ENCODE results near the gene UGT1A7.
A peak's percentile ranks its signal among the peaks of the same experiment; 100 is the strongest.
"Not testable (repeated sequence)": the region's sequence is repeated elsewhere in the genome, so short reads cannot be mapped to it uniquely, and the experiment has no call there.

UGT1A7 gene

GRCh38 chr2:233684640-233685039, 2.9 kb downstream of the UGT1A7 start:
- DNase-seq: no peak

DNA sequence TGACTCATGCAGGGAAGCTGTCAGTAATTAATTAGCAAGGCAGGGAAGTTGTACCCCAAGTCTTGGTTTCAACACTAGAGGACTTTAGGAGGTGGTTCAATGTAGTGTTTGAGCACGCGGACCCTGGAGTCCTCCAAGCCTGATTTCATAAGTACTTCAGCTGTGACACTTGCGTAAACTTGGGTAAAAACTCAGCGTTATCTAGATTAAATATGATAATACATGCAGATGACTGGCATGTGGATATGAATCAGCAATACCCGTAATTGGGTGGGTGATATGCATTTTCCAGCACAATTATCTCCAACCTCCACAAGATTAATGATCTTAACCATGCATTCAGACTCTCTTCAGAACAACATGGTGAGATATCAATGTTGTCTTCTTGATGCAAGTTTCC, 5.2 kb downstream of the UGT1A7 start:
- no peak for DNase-seq

DNA sequence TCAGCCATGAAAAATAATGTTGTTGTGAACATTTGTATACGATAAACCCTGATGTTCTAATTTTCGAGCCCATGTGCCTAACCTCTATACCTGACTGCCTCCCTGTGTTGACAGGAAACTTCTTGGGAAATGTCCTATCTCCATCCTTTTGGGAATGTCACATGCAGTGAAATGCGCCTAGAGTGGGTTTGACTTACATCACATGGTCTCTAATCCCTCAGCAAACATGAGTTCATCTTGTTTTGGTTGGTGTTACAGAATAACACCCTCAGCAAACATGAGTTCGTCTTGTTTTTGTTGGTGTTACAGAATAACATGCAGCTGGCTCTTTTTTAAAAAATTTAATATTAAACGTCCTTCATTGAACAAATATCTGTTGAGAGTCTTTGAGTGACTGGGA, 6.6 kb downstream of the UGT1A7 start:
- DNase-seq: no peak

DNA sequence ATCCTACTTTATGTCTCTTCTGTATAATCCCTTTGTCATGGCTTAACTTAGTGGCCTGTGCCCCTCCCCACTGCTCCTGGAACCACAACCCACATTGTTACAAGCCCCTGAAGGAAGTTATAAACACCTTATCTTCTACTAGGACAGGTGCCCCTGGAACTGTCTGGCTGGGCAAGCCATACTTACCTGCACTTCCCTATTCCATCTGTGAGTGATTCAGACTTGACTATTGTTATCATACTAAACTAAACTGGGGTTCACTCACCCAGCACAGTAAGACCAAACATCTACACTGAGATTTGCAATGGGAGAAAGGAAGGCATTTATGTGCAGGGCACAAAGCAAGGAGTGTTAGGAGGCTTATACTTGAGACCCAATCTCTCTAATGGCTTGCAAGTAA, 7.3 kb downstream of the UGT1A7 start:
- no peak for DNase-seq

DNA sequence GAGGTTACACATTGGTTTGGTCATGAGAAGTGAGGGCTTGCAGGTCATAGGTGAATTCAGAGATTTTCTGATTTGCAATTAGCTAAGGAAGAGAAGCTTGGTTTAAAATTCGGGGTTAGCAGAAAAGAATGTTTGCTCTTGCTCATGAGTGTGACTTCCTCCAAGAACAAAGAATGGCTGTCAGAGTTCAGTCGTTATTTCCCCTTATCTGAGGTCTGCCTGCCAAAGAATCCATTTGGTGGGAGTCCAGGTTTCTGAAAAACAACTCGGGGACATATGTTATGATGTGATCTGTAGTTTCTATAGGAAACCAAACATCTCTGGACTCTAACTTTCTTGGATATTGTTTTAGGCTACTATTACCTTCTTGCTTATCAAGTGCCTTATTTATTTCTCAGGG, 7.8 kb downstream of the UGT1A7 start:
- no peak for DNase-seq

GRCh38 chr2:233690444-233690843, 8.7 kb downstream of the UGT1A7 start:
- DNase-seq: no peak

GRCh38 chr2:233691443-233692433, 10.0 kb downstream of the UGT1A7 start:
- DNase-seq: no peak

DNA sequence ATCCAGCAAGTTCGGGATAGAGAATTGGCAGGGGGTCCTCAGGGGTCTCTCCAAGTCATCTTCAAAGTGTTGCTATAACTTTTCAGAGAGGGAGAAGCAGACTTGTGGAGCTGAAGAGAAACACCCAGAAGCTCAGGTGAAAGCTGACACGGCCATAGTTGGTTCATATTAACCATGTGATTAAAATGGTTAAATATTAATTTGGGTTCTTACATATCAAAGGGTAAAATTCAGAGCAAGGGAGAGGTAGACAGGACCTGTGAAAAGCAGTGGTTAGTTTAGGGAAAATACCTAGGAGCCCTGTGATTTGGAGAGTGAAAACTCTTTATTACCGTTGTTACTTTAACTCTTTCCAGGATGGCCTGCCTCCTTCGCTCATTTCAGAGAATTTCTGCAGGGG, 10.9 kb downstream of the UGT1A7 start, which contains the start of gene UGT1A6:
TSS of gene UGT1A6 (plus strand) at position 243 of the 400 bp plus-strand sequence. CDS start at position 358, 115 bp downstream.
- no peak for DNase-seq

DNA sequence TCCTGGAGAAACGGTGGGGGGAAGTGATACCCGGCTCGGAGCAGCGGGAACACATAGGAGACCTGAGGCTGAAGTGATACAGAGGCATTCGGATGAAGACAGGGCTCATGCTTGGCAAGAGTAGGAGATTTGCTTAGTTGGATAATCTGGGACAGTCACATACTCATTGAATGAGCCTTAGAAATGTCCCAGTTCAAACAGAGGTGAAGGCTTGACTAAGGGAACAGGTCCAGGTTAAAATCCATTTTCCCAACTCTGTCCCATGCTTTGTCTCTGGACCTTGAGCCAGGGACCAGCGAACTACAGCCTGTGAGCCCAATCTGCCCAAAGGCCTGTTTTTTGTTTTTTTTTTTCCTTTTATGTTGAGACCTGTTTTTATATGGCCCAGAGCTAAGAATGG, 12.3 kb downstream of the UGT1A7 start:
- no peak for DNase-seq

DNA sequence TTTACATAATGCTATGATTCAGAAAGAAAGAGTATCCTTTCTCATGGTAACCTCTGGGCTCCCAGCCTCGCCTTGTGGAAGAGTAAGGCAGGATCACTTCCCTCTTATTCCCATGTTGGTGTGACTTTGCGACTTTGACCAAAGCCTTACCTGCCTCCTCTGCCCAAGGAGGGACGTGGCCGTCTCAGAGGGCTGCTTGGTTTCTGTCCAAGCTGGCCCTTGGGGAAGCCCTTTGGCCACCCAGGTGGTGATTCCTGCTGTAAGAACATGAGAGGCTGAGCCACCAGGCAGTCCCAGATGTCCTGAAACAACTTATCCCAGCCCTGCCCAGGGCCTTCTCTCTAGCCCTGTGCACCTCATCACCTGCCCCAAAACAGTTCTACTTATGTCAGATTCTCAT, 17.0 kb downstream of the UGT1A7 start:
- DNase-seq: no peak

- DNase-seq: no peak
Observed at GRCh38 chr2:233699424-233700027, 17.8 kb downstream of the UGT1A7 start.

DNA sequence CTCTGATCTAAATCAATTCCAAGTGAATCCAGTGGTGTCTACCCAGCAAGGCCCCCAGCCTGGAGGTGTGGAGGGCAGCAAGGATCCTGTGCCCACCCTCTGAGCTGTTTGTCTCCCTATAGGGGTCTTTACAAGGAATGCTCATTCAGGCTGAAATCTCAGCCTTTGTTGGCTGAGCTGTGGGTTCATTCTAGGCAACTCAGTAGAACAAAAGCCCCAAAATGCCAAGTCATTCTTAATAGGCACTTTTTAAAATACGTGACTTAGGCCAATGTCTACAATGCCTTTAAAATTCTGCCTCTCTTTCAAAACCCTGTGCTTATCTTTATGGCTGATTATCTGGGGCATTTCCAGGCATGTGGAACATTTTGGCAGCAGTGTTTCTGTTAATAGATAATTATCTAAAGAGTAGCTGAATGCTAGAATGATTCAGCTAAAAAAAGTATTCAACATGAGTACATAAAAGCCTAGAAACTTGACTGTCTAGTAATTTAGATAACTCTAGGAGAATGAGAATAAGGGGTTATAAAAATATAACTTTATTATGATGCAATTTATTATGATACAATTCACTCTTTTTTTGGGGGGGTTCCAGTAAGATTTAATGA, 18.4 kb downstream of the UGT1A7 start:
- no peak for DNase-seq

DNA sequence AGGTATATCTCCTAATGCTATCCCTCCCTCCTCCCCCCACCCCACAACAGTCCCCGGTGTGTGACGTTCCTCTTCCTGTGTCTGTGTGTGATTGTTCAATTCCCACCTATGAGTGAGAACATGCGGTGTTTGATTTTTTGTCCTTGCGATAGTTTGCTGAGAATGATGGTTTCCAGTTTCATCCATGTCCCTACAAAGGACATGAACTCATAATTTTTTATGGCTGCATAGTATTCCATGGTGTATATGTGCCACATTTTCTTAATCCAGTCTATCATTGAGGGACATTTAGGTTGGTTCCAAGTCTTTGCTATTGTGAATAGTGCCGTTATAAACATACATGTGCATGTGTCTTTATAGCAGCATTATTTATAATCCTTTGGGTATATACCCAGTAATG, 19.1 kb downstream of the UGT1A7 start:
- not testable (repeated sequence) for DNase-seq

- no peak for DNase-seq
Observed at GRCh38 chr2:233702238-233702637, 20.5 kb downstream of the UGT1A7 start.

- no peak for DNase-seq
Observed at GRCh38 chr2:233705911-233706506, 24.3 kb downstream of the UGT1A7 start.

DNA sequence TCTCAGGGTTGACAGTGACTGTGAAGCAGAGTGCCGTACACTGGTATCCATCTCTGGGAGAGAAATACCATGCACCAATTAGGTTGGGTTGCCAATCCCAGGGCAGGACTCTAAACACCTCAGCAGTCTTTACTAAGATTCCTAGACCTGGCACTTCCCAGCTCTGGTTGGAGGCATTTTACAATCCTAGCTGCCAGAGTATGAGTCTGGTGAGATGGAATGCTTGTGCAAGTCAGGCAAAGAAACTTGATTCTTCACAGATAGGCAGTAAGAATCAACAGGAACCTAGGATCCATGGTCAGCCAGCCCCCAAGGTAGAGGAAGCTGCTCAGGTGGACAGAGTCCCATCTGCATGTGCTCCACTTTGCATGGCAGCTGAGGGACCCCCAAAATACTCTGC, 25.0 kb downstream of the UGT1A7 start:
- no peak for DNase-seq

DNA sequence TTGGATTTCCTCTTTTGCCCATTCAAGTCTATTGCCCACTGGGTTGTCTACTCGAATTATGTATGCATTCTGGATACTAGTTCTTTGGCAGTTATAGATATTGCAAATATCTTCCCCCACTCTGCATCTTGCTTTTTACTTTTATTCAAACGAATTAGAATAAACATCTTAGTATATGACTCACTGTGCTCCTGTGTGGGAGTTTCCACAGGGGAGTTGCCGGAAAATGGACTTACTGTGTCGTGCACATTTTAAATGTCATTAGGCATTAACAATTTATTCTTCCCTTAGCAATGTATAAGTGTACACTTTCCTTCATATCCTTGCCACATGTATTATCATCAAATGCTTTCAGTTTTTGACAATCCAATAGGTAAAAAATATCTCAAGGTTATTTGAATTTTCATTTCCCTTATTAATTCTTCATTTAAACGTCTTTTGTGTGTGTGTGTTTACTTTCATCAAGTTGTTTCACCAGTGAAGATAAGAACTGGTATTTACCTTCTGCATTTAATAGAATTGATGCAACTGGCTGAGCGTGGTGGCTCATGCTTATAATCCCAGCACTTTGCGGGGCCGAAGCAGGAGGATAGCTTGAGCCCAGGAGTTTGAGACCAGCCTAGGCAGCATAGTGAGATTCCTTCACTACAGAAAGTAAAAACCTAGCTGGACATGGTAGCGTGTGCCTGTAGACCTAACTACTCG, 26.4 kb downstream of the UGT1A7 start:
- DNase-seq: no peak

DNA sequence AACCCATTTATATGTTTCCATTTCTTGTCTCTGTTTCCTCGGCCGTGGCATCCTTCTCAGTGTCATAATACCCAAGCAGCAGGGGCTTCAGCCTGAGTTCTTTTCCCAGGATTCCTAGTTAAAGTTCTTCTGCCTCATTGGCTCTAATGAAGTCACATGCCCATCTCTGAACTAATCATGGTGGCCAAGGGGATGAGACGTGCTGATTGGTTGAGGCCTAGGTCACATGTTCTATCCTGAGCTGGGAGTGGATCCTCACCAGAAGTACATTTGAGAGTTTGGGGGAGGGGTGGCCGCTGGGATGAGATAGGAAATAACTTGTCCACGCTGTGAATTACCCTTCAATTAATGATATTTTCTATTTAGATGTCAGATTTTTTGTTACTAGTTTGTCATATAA, 27.2 kb downstream of the UGT1A7 start:
- no peak for DNase-seq

- peak; percentile 25 for DNase-seq
Observed at GRCh38 chr2:233711312-233712008, 29.8 kb downstream of the UGT1A7 start.

DNA sequence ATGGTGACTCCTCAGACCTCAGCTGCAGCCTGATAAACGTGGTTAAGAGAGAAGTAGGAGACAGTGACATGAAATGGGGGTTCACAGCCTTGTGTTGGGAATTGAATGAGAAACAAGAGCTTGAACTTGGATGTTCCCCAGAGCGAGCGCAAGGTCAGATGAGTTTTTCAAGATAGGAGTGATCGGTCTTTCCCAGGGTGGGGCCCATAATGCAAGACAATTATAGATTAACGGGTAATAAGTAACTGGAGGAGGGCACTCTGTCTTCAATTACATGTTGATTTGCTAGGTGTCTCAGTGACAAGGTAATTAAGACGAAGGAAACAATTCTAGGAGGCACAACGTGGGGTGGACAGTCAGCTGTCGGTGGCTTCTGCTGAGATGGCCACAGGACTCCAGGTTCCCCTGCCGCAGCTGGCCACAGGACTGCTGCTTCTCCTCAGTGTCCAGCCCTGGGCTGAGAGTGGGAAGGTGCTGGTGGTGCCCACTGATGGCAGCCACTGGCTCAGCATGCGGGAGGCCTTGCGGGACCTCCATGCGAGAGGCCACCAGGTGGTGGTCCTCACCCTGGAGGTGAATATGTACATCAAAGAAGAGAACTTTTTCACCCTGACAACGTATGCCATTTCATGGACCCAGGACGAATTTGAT, 31.0 kb downstream of the UGT1A7 start, which contains the start of gene UGT1A5:
TSS of gene UGT1A5 (plus strand) at position 297 of the 651 bp plus-strand sequence. CDS start at position 382, 85 bp downstream.
- DNase-seq: no peak

- DNase-seq: no peak
Observed at GRCh38 chr2:233713262-233713615, 31.5 kb downstream of the UGT1A7 start.
